ENCODE results near the gene PPP4R4.

The PPP4R4 gene

GRCh38 chr14:94175011-94175745 is 1.1 kb downstream of the PPP4R4 start:
- 0 out of 2 replicates have a peak, but pooled peaks cover 3% of the 10 kb centered on the region for H4K20me1 ChIP-seq (ENCODE audit: low read depth, low read length)
- H3K4me2 ChIP-seq (ENCODE audit: low read depth, low read length, poor library complexity, severe bottlenecking), result no peak overlapping the region
- no peak for TF ChIP-seq CTCF (IDR thresholded peaks at IDR 0.05; ENCODE audit: insufficient read depth, low read length, poor library complexity, severe bottlenecking)
- TF ChIP-seq EZH2phosphoT487 (conservative IDR thresholded peaks at IDR 0.05; ENCODE audit: low read length), result no peak
- H3K9me2 ChIP-seq (replicated peaks; ENCODE audit: insufficient read depth, low read length), result no peaks in the 10 kb centered on the region
- H3K27me3 ChIP-seq (ENCODE audit: low read length), result no peaks in the 10 kb centered on the region
- no peak overlapping the region for H3K9ac ChIP-seq (ENCODE audit: low read length)
- H3K36me3 ChIP-seq (ENCODE audit: low read length), result no peaks in the 10 kb centered on the region
- H3K79me2 ChIP-seq (ENCODE audit: insufficient read depth, low read length), result no peaks in the 10 kb centered on the region
- H3K27ac ChIP-seq (ENCODE audit: low read depth, low read length), result no peak overlapping the region
- no peak overlapping the region for H3K4me3 ChIP-seq (ENCODE audit: insufficient read depth, low read length, poor library complexity, severe bottlenecking)
- H3K9me3 ChIP-seq (ENCODE audit: insufficient read depth, low read length), result no peaks in the 10 kb centered on the region
- no peak overlapping the region for H2AFZ ChIP-seq (ENCODE audit: low read depth, low read length, severe bottlenecking)
- H3F3A ChIP-seq (ENCODE audit: insufficient read depth), result peaks cover 6% of the 10 kb centered on the region; the same call in 1 of the 2 replicates

- no peaks in the 10 kb centered on the region for H3K9me3 ChIP-seq (ENCODE audit: insufficient read depth, low read length)
- H3K27ac ChIP-seq (ENCODE audit: low read depth, low read length), result no peak overlapping the region
- H3K79me2 ChIP-seq (ENCODE audit: insufficient read depth, low read length), result no peaks in the 10 kb centered on the region
- H3K9me2 ChIP-seq (replicated peaks; ENCODE audit: insufficient read depth, low read length), result no peaks in the 10 kb centered on the region
- H3K9ac ChIP-seq (ENCODE audit: low read length), result no peak overlapping the region
- H3K4me2 ChIP-seq (ENCODE audit: low read depth, low read length, poor library complexity, severe bottlenecking), result no peak overlapping the region
- no peak for TF ChIP-seq EZH2phosphoT487 (conservative IDR thresholded peaks at IDR 0.05; ENCODE audit: low read length)
- TF ChIP-seq CTCF (IDR thresholded peaks at IDR 0.05; ENCODE audit: insufficient read depth, low read length, poor library complexity, severe bottlenecking), result no peak
- peaks cover 6% of the 10 kb centered on the region; the same call in 1 of the 2 replicates for H3F3A ChIP-seq (ENCODE audit: insufficient read depth)
- 0 out of 2 replicates have a peak, but pooled peaks cover 5% of the 10 kb centered on the region for H4K20me1 ChIP-seq (ENCODE audit: low read depth, low read length)
- no peaks in the 10 kb centered on the region for H3K27me3 ChIP-seq (ENCODE audit: low read length)
- no peak overlapping the region for H2AFZ ChIP-seq (ENCODE audit: low read depth, low read length, severe bottlenecking)
- H3K36me3 ChIP-seq (ENCODE audit: low read length), result no peaks in the 10 kb centered on the region
- no peak overlapping the region for H3K4me3 ChIP-seq (ENCODE audit: insufficient read depth, low read length, poor library complexity, severe bottlenecking)
Observed at GRCh38 chr14:94175747-94176146, 1.6 kb downstream of the PPP4R4 start.

GRCh38 chr14:94176808-94177207 is 2.7 kb downstream of the PPP4R4 start:
- Histone ChIP-seq H3K4me2 (ENCODE audit: low read depth, low read length, poor library complexity, severe bottlenecking) (no peak overlapping the region), H4K20me1 (ENCODE audit: low read depth, low read length) (0 out of 2 replicates have a peak, but pooled peaks cover 5% of the 10 kb centered on the region), H3K9ac (ENCODE audit: low read length) (no peak overlapping the region), H3K4me3 (ENCODE audit: insufficient read depth, low read length, poor library complexity, severe bottlenecking) (no peak overlapping the region), H3F3A (ENCODE audit: insufficient read depth) (peaks cover 6% of the 10 kb centered on the region; the same call in 1 of the 2 replicates), H3K27ac (ENCODE audit: low read depth, low read length) (no peak overlapping the region), H3K9me3 (ENCODE audit: insufficient read depth, low read length) (no peaks in the 10 kb centered on the region), H3K36me3 (ENCODE audit: low read length) (no peaks in the 10 kb centered on the region), H2AFZ (ENCODE audit: low read depth, low read length, severe bottlenecking) (no peak overlapping the region), H3K27me3 (ENCODE audit: low read length) (no peaks in the 10 kb centered on the region), H3K79me2 (ENCODE audit: insufficient read depth, low read length) (no peaks in the 10 kb centered on the region), H3K9me2 (replicated peaks; ENCODE audit: insufficient read depth, low read length) (no peaks in the 10 kb centered on the region)
- TF ChIP-seq CTCF (IDR thresholded peaks at IDR 0.05; ENCODE audit: insufficient read depth, low read length, poor library complexity, severe bottlenecking), result no peak
- no peak for TF ChIP-seq EZH2phosphoT487 (conservative IDR thresholded peaks at IDR 0.05; ENCODE audit: low read length)
